GM12878 (cell line): ENCODE data around the gene ADAMTSL1.

Experiments used
- ATF7 ChIP-seq: fragments of 450-650 bp; IDR thresholded peaks from 2 replicates; pipeline ENCODE4 v1.6.1; 2016; ENCODE audit warnings: low read depth, mild to moderate bottlenecking
- CBFB ChIP-seq: IDR thresholded peaks from 2 replicates; pipeline ENCODE4 v1.6.1; 2016; ENCODE audit warnings: antibody characterized with exemption, low read depth
- EGR1 ChIP-seq, 2 experiments: IDR thresholded peaks; 1 replicate in 1 of 2; 2 replicates in 1 of 2; pipeline ENCODE4 v1.6.1; 2011 to 2012; ENCODE audit warnings: low read depth in 2 of 2, low read length in 2 of 2, borderline replicate concordance in 1 of 2, mild to moderate bottlenecking in 1 of 2, moderate library complexity in 1 of 2
- GATAD2B ChIP-seq: fragments of 450-650 bp; conservative IDR thresholded peaks from 2 replicates; pipeline ENCODE4 v1.6.1; 2017; ENCODE audit warnings: low read depth, mild to moderate bottlenecking, moderate library complexity
- KDM1A ChIP-seq: fragments of 200-600 bp; sonication (generic); IDR thresholded peaks from 2 replicates; pipeline ENCODE4 v1.6.1; 2016; ENCODE audit warnings: borderline replicate concordance
- NR2C2 ChIP-seq: IDR thresholded peaks from 2 replicates; pipeline ENCODE4 v1.6.1; 2011; ENCODE audit warnings: borderline replicate concordance, low read depth; ENCODE audit not compliant: control insufficient read depth, insufficient read length
- POLR2AphosphoS5 ChIP-seq: IDR thresholded peaks from 2 replicates; pipeline ENCODE4 v1.6.1; 2011; ENCODE audit warnings: mild to moderate bottlenecking, low read length, inconsistent platforms
- TF ChIP-seq, protein P1 (sequence below), 3 experiments: IDR thresholded peaks in 2 of 3; conservative IDR thresholded peaks in 1 of 3; 2 replicates each; pipeline ENCODE4 v1.5.1; 2011; ENCODE audit warnings: low read depth in 3 of 3, low read length in 3 of 3, mild to moderate bottlenecking in 3 of 3, control low read depth in 2 of 3, moderate library complexity in 2 of 3, inconsistent platforms in 1 of 3, mixed read lengths in 1 of 3; ENCODE audit not compliant: control insufficient read depth in 2 of 3, insufficient read depth in 1 of 3; ENCODE audit errors: extremely low read depth in 1 of 3
- TF ChIP-seq, protein P2 (sequence below): fragments of 450-650 bp; IDR thresholded peaks from 2 replicates; pipeline ENCODE4 v1.6.1; 2014; ENCODE audit warnings: mild to moderate bottlenecking

- TF ChIP-seq POLR2AphosphoS5 (no peak), CBFB (no peak), ATF7 (no peak), GATAD2B (no peak), NR2C2 (no peak), EGR1 (IDR thresholded peaks at IDR 0.05; ENCODE audit: borderline replicate concordance in 1 of 2, low read depth in 2 of 2, low read length in 2 of 2) (no peak), KDM1A (no peak)
- TF ChIP-seq, protein P1, sequence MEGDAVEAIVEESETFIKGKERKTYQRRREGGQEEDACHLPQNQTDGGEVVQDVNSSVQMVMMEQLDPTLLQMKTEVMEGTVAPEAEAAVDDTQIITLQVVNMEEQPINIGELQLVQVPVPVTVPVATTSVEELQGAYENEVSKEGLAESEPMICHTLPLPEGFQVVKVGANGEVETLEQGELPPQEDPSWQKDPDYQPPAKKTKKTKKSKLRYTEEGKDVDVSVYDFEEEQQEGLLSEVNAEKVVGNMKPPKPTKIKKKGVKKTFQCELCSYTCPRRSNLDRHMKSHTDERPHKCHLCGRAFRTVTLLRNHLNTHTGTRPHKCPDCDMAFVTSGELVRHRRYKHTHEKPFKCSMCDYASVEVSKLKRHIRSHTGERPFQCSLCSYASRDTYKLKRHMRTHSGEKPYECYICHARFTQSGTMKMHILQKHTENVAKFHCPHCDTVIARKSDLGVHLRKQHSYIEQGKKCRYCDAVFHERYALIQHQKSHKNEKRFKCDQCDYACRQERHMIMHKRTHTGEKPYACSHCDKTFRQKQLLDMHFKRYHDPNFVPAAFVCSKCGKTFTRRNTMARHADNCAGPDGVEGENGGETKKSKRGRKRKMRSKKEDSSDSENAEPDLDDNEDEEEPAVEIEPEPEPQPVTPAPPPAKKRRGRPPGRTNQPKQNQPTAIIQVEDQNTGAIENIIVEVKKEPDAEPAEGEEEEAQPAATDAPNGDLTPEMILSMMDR (IDR thresholded peaks at IDR 0.05 in 2 of 3, conservative IDR thresholded peaks at IDR 0.05 in 1 of 3; ENCODE audit: control insufficient read depth in 2 of 3, extremely low read depth in 1 of 3, insufficient read depth in 1 of 3, low read depth in 3 of 3, low read length in 3 of 3) = no peak
- TF ChIP-seq, protein P2, sequence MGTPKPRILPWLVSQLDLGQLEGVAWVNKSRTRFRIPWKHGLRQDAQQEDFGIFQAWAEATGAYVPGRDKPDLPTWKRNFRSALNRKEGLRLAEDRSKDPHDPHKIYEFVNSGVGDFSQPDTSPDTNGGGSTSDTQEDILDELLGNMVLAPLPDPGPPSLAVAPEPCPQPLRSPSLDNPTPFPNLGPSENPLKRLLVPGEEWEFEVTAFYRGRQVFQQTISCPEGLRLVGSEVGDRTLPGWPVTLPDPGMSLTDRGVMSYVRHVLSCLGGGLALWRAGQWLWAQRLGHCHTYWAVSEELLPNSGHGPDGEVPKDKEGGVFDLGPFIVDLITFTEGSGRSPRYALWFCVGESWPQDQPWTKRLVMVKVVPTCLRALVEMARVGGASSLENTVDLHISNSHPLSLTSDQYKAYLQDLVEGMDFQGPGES = no peak
Observed at GRCh38 chr9:18536554-18536953, 62.6 kb downstream of the ADAMTSL1 start.
